ENCODE measurements around the gene RNF2.

Gene RNF2

GRCh38 chr1:185091480-185091879 is 46.1 kb downstream of the RNF2 start:
- no peak overlapping the region for H3K27ac ChIP-seq
- no peak for TF ChIP-seq CTCF (IDR thresholded peaks at IDR 0.05)
- no peak for TF ChIP-seq ZFX (IDR thresholded peaks at IDR 0.05; ENCODE audit: borderline replicate concordance)

- TF ChIP-seq CTCF (IDR thresholded peaks at IDR 0.05) (no peak), ZFX (IDR thresholded peaks at IDR 0.05; ENCODE audit: borderline replicate concordance) (no peak)
- no peak overlapping the region for H3K27ac ChIP-seq
Measured at GRCh38 chr1:185094761-185095160, 49.4 kb downstream of the RNF2 start.

GRCh38 chr1:185096531-185096930 is 51.2 kb downstream of the RNF2 start:
- H3K27ac ChIP-seq = no peak overlapping the region
- TF ChIP-seq ZFX (IDR thresholded peaks at IDR 0.05; ENCODE audit: borderline replicate concordance) (no peak), CTCF (IDR thresholded peaks at IDR 0.05) (no peak)

GRCh38 chr1:185104083-185104482 is 58.7 kb downstream of the RNF2 start:
- H3K27ac ChIP-seq = no peak overlapping the region
- TF ChIP-seq CTCF (IDR thresholded peaks at IDR 0.05) (no peak), ZFX (IDR thresholded peaks at IDR 0.05; ENCODE audit: borderline replicate concordance) (no peak)

- no peak for TF ChIP-seq ZFX (IDR thresholded peaks at IDR 0.05; ENCODE audit: borderline replicate concordance)
- no peak for TF ChIP-seq CTCF (IDR thresholded peaks at IDR 0.05)
- no peak overlapping the region for H3K27ac ChIP-seq
Measured at GRCh38 chr1:185105121-185105520, 59.8 kb downstream of the RNF2 start.

GRCh38 chr1:185108321-185108720 is 63.0 kb downstream of the RNF2 start:
- no peak overlapping the region for H3K27ac ChIP-seq
- TF ChIP-seq ZFX (IDR thresholded peaks at IDR 0.05; ENCODE audit: borderline replicate concordance) = no peak
- TF ChIP-seq CTCF (IDR thresholded peaks at IDR 0.05) = no peak

- H3K27ac ChIP-seq = no peak overlapping the region
- no peak for TF ChIP-seq ZFX (IDR thresholded peaks at IDR 0.05; ENCODE audit: borderline replicate concordance)
Measured at GRCh38 chr1:185110145-185110544, 64.8 kb downstream of the RNF2 start.

GRCh38 chr1:185111873-185112272 is 66.5 kb downstream of the RNF2 start:
- no peak for TF ChIP-seq CTCF (IDR thresholded peaks at IDR 0.05)
- no peak for TF ChIP-seq ZFX (IDR thresholded peaks at IDR 0.05; ENCODE audit: borderline replicate concordance)

More at GRCh38 chr1:185111873-185112272, 66.5 kb downstream of the RNF2 start:
- no peak overlapping the region for H3K27ac ChIP-seq

Measured in 22Rv1 (cell line).